ENCODE data around the gene NEAT1. TPM values are rescaled to one million over a fixed set of nuclear protein-coding genes. Genes with fewer than 3 reads are reported as not detected.

NEAT1 gene
- total and polyA plus RNA-seq, 12 donors = 20.9 to 6,838 (median 335) TPM

DNA sequence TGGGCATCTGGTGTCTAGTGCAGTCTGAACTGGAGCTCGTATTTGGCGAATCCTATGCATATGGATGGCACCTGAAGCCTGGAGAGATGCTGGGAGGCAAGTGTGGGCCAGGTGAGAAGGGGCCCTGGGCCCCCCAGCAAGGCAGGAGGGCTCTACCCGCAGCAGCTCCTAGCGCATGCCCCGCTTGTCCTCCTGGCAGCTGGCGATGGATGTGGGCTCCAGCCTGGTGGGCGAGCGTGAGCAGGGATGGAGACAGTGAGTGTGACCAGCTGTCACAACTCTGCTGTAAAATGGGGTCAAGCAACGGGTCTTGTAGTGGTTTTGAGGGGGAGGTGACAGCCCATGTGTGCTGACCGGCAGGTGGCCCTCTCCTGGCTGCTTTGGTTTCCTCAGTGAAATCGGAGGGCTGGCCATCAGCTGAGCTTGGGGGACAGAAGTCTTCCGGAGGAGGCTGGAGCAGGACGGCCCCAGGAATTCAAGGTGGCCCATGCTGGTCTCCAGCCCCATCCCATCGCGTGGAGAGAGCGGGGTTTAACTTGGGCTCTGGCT lies 24.2 kb upstream of the NEAT1 start:
- intact Hi-C loops (cut with DNase I) = no loop called here
- TF ChIP-seq, protein P1, sequence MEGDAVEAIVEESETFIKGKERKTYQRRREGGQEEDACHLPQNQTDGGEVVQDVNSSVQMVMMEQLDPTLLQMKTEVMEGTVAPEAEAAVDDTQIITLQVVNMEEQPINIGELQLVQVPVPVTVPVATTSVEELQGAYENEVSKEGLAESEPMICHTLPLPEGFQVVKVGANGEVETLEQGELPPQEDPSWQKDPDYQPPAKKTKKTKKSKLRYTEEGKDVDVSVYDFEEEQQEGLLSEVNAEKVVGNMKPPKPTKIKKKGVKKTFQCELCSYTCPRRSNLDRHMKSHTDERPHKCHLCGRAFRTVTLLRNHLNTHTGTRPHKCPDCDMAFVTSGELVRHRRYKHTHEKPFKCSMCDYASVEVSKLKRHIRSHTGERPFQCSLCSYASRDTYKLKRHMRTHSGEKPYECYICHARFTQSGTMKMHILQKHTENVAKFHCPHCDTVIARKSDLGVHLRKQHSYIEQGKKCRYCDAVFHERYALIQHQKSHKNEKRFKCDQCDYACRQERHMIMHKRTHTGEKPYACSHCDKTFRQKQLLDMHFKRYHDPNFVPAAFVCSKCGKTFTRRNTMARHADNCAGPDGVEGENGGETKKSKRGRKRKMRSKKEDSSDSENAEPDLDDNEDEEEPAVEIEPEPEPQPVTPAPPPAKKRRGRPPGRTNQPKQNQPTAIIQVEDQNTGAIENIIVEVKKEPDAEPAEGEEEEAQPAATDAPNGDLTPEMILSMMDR (IDR thresholded peaks at IDR 0.05) = no peak
- no peak for TF ChIP-seq POLR2A (IDR thresholded peaks at IDR 0.05)
- no peak overlapping the region for H3K27ac ChIP-seq
- no peak for DNase-seq
- no peaks in the 10 kb centered on the region for H3K9me3 ChIP-seq (replicated peaks in 1 of 3)
- H3K4me3 ChIP-seq = no peak overlapping the region
- 79 to 92% (median 90%) methylated on average over 12 to 16 of the region's 16 CpGs for WGBS, 4 donors
- no peaks in the 10 kb centered on the region for H3K27me3 ChIP-seq
- peaks cover 0 to 72% of the 10 kb centered on the region in 2 donors for H3K36me3 ChIP-seq (replicated peaks in 1 of 2)
- no peaks in the 10 kb centered on the region for H3K4me1 ChIP-seq (replicated peaks in 1 of 2)

- Histone ChIP-seq H3K9me3 (replicated peaks in 1 of 3) (no peaks in the 10 kb centered on the region), H3K27ac (no peak overlapping the region), H3K27me3 (no peaks in the 10 kb centered on the region), H3K4me3 (no peak overlapping the region), H3K4me1 (replicated peaks in 1 of 2) (peaks cover 0 to 7% of the 10 kb centered on the region in 2 donors), H3K36me3 (replicated peaks in 1 of 2) (peaks cover 0 to 65% of the 10 kb centered on the region in 2 donors)
- 90 to 97% (median 92%) methylated on average over 13 of the region's 13 CpGs for WGBS, 4 donors
- intact Hi-C loops (cut with DNase I) = no loop called here
- no peak for DNase-seq
- TF ChIP-seq, protein P1 (IDR thresholded peaks at IDR 0.05) = no peak
- no peak for TF ChIP-seq POLR2A (IDR thresholded peaks at IDR 0.05)
Observed at GRCh38 chr11:65399249-65399648, 23.3 kb upstream of the NEAT1 start.

- intact Hi-C loops (cut with DNase I) = no loop called here
- no peak for DNase-seq
- 93 to 100% (median 98%) methylated on average over 1 to 10 of the region's 10 CpGs for WGBS, 4 donors
Observed at GRCh38 chr11:65399845-65400244, 22.8 kb upstream of the NEAT1 start.

DNA sequence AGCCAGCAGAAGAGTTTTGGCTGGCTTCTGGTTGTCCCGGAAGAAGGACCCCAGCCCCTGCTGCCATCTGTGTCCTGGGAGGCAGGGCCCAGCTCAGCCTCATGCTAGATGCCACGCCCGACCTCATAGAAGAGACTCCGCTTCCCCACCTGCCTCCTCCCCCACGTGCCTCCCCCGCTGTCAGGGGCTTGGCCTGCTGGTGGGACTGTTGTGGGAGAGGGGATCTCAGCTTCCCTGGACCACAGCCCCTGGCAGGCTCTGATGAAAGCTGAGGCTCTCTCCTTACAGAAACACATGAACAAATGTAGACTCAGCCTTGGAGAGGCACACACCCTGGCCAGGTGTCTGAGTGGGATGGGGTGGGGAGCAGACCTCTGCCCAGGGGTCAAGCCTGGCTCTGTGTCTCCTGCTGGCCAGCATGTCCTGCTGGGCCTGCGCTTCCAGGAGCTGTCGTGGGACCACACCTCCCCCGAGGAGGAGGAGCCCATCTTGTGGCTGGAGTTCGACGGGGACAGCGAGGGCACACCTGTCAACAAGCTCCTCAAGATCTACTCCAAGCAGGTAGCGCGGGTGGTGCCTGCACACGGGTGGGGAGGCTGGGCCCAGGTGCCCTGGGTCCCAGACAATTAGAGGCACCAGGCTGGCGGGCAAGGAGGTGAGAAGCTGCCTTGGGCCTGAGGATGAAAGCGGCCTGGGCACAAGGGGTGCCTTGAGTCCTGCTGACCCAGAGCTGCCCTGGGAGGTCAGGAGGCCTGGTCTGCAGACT lies 22.1 kb upstream of the NEAT1 start:
- no peaks in the 10 kb centered on the region for H3K9me3 ChIP-seq (replicated peaks in 1 of 3)
- no peak overlapping the region for H3K4me3 ChIP-seq
- H3K27me3 ChIP-seq = no peaks in the 10 kb centered on the region
- peaks cover 0 to 7% of the 10 kb centered on the region in 2 donors for H3K4me1 ChIP-seq (replicated peaks in 1 of 2)
- no peak for DNase-seq
- 89 to 93% (median 90%) methylated on average over 2 to 17 of the region's 17 CpGs for WGBS, 4 donors
- TF ChIP-seq POLR2A (IDR thresholded peaks at IDR 0.05) = no peak
- TF ChIP-seq, protein P1 (IDR thresholded peaks at IDR 0.05) = no peak
- no peak overlapping the region for H3K27ac ChIP-seq
- H3K36me3 ChIP-seq (replicated peaks in 1 of 2) = peaks cover 0 to 64% of the 10 kb centered on the region in 2 donors
- intact Hi-C loops (cut with DNase I) = no loop called here

More at GRCh38 chr11:65399845-65400244, 22.8 kb upstream of the NEAT1 start:
- no peak overlapping the region for H3K27ac ChIP-seq
- H3K4me3 ChIP-seq = no peak overlapping the region
- H3K9me3 ChIP-seq (replicated peaks in 1 of 3) = no peaks in the 10 kb centered on the region
- H3K36me3 ChIP-seq (replicated peaks in 1 of 2) = peaks cover 0 to 62% of the 10 kb centered on the region in 2 donors
- peaks cover 0 to 7% of the 10 kb centered on the region in 2 donors for H3K4me1 ChIP-seq (replicated peaks in 1 of 2)
- no peaks in the 10 kb centered on the region for H3K27me3 ChIP-seq
- no peak for TF ChIP-seq POLR2A (IDR thresholded peaks at IDR 0.05)
- TF ChIP-seq, protein P1 (IDR thresholded peaks at IDR 0.05) = no peak
